Neural cell (in vitro differentiated cells): Measurements from ENCODE around the gene ZNF507. TPM values are rescaled to one million over a fixed set of nuclear protein-coding genes. Genes with fewer than 3 reads are reported as not detected.

ENCODE experiments used
- H2AFZ ChIP-seq: fragments of 200-600, 300-800 bp; sonication (generic), shearing (Covaris generic); 2 replicates; pipeline ENCODE4 v1.6.0; 2014; ENCODE audit warnings: low read depth, mild to moderate bottlenecking, antibody characterized with exemption, low read length, moderate library complexity
- H3F3A ChIP-seq: fragments of 200-600 bp; shearing (Covaris generic); 2 replicates; pipeline ENCODE4 v1.6.1; 2016; ENCODE audit warnings: mild to moderate bottlenecking, moderate library complexity, mixed read lengths, antibody characterized with exemption, low read length; ENCODE audit not compliant: insufficient read depth, poor library complexity, severe bottlenecking
- H3K27ac ChIP-seq: fragments of 200-600, 300-800 bp; sonication (generic), shearing (Covaris generic); 2 replicates; pipeline ENCODE4 v1.5.1; 2014; ENCODE audit warnings: mild to moderate bottlenecking, low read length, moderate library complexity
- H3K27me3 ChIP-seq: fragments of 300-800, 200-600 bp; sonication (generic), shearing (Covaris generic); 2 replicates; pipeline ENCODE4 v1.6.0; 2014; ENCODE audit warnings: mild to moderate bottlenecking, low read depth, low read length, moderate library complexity; ENCODE audit not compliant: insufficient read depth
- H3K36me3 ChIP-seq: fragments of 300-800, 200-600 bp; sonication (generic), shearing (Covaris generic); 2 replicates; pipeline ENCODE4 v1.5.1; 2014; ENCODE audit warnings: mild to moderate bottlenecking, antibody characterized with exemption, low read length, moderate library complexity; ENCODE audit not compliant: insufficient read depth
- H3K4me2 ChIP-seq: fragments of 300-800, 200-600 bp; sonication (generic), shearing (Covaris generic); 2 replicates; pipeline ENCODE4 v1.6.0; 2014; ENCODE audit warnings: mild to moderate bottlenecking, low read length
- H3K4me3 ChIP-seq: fragments of 300-800, 200-600 bp; sonication (generic), shearing (Covaris generic); 2 replicates; pipeline ENCODE4 v1.5.1; 2014; ENCODE audit warnings: mild to moderate bottlenecking, low read length, moderate library complexity
- H3K79me2 ChIP-seq: fragments of 200-600 bp; shearing (Covaris generic); replicated peaks from 2 replicates; pipeline ENCODE4 v1.6.0; 2014; ENCODE audit warnings: mild to moderate bottlenecking, low read length, moderate library complexity; ENCODE audit not compliant: insufficient read depth
- H3K9ac ChIP-seq: fragments of 300-800, 200-600 bp; sonication (generic), shearing (Covaris generic); 2 replicates; pipeline ENCODE4 v1.6.1; 2016; ENCODE audit warnings: mild to moderate bottlenecking, low read length, mixed read lengths
- H3K9me2 ChIP-seq: fragments of 200-600 bp; shearing (Covaris generic); 2 replicates; pipeline ENCODE4 v1.6.1; 2016; ENCODE audit warnings: mild to moderate bottlenecking, low read length, mixed read lengths; ENCODE audit not compliant: insufficient read depth
- H3K9me3 ChIP-seq: fragments of 200-600, 300-800 bp; sonication (generic), shearing (Covaris generic); 2 replicates; pipeline ENCODE4 v1.6.1; 2016; ENCODE audit warnings: mild to moderate bottlenecking, mixed run types, low read length, moderate library complexity, mixed read lengths
- H4K20me1 ChIP-seq: fragments of 200-600 bp; shearing (Covaris generic); 2 replicates; pipeline ENCODE4 v1.6.1; 2016; ENCODE audit warnings: mild to moderate bottlenecking, mixed run types; ENCODE audit not compliant: insufficient read depth
- CTCF ChIP-seq: fragments of 450-650 bp; IDR thresholded peaks from 2 replicates; pipeline ENCODE4 v1.5.1; 2014; ENCODE audit warnings: antibody characterized with exemption, mild to moderate bottlenecking, moderate library complexity; ENCODE audit not compliant: poor library complexity, severe bottlenecking
- EP300 ChIP-seq: fragments of 450-650 bp; conservative IDR thresholded peaks from 2 replicates; pipeline ENCODE4 v1.6.1; 2014; ENCODE audit warnings: antibody characterized with exemption, mild to moderate bottlenecking, moderate library complexity; ENCODE audit not compliant: poor library complexity, severe bottlenecking
- EZH2 ChIP-seq: fragments of 200-600, 300-800 bp; shearing (Covaris generic), sonication (generic); IDR thresholded peaks from 2 replicates; pipeline ENCODE4 v1.6.1; 2014; ENCODE audit warnings: antibody characterized with exemption, low read length, borderline replicate concordance, mild to moderate bottlenecking; ENCODE audit not compliant: insufficient read depth, poor library complexity, severe bottlenecking
- MXI1 ChIP-seq: fragments of 450-650 bp; conservative IDR thresholded peaks from 2 replicates; pipeline ENCODE4 v1.6.1; 2014; ENCODE audit warnings: antibody characterized with exemption, mild to moderate bottlenecking; ENCODE audit not compliant: poor library complexity, severe bottlenecking
- POLR2AphosphoS5 ChIP-seq: IDR thresholded peaks from 2 replicates; pipeline ENCODE4 v1.6.1; 2012
- RAD21 ChIP-seq: fragments of 450-650 bp; conservative IDR thresholded peaks from 2 replicates; pipeline ENCODE4 v1.6.1; 2014; ENCODE audit warnings: antibody characterized with exemption, mild to moderate bottlenecking, moderate library complexity
- REST ChIP-seq: IDR thresholded peaks from 2 replicates; pipeline ENCODE4 v1.6.1; 2012; ENCODE audit warnings: borderline replicate concordance
- SMC3 ChIP-seq: fragments of 450-650 bp; conservative IDR thresholded peaks from 2 replicates; pipeline ENCODE4 v1.6.1; 2014; ENCODE audit warnings: antibody characterized with exemption, mild to moderate bottlenecking, moderate library complexity; ENCODE audit not compliant: poor library complexity
- TAF1 ChIP-seq: IDR thresholded peaks from 2 replicates; pipeline ENCODE4 v1.6.1; 2012; ENCODE audit warnings: low read depth
- polyA plus RNA-seq: library from polyadenylated mRNA; depleted of rRNA; stranded (reverse); fragments of >200 nt; gene quantifications from 2 replicates; pipeline ENCODE4 v1.2.3, GENCODE V29; 2014

The ZNF507 gene
- polyA plus RNA-seq, 1 donor from 2014 or later, result 9.9 TPM

- Histone ChIP-seq H3F3A (no peaks in the 10 kb centered on the region), H3K79me2 (no peaks in the 10 kb centered on the region), H3K9me2 (no peaks in the 10 kb centered on the region), H3K27me3 (no peaks in the 10 kb centered on the region), H3K4me3 (no peak overlapping the region), H3K9ac (no peak overlapping the region), H4K20me1 (no peaks in the 10 kb centered on the region), H3K4me2 (no peak overlapping the region), H3K9me3 (no peaks in the 10 kb centered on the region), H3K36me3 (no peaks in the 10 kb centered on the region), H2AFZ (no peak overlapping the region), H3K27ac (no peak overlapping the region)
- TF ChIP-seq EZH2, result no peak
- TF ChIP-seq MXI1, result no peak
- TF ChIP-seq CTCF, result no peak
- no peak for TF ChIP-seq RAD21
- TF ChIP-seq TAF1, result no peak
- TF ChIP-seq SMC3, result no peak
Observed at GRCh38 chr19:32313569-32314265, 31.7 kb upstream of the ZNF507 start.

- H3K9me2 ChIP-seq, result no peaks in the 10 kb centered on the region
Observed at GRCh38 chr19:32316034-32316433, 29.4 kb upstream of the ZNF507 start.

More at GRCh38 chr19:32316034-32316433, 29.4 kb upstream of the ZNF507 start:
- Histone ChIP-seq H4K20me1 (no peaks in the 10 kb centered on the region), H3K36me3 (no peaks in the 10 kb centered on the region), H3K27me3 (no peaks in the 10 kb centered on the region), H3K4me2 (no peak overlapping the region), H3K9me3 (no peaks in the 10 kb centered on the region), H3K4me3 (no peak overlapping the region), H3K27ac (no peak overlapping the region), H2AFZ (no peak overlapping the region), H3F3A (no peaks in the 10 kb centered on the region), H3K9ac (no peak overlapping the region), H3K79me2 (no peaks in the 10 kb centered on the region)
- TF ChIP-seq REST, result no peak
- TF ChIP-seq EP300, result no peak
- no peak for TF ChIP-seq MXI1
- no peak for TF ChIP-seq RAD21
- no peak for TF ChIP-seq SMC3
- no peak for TF ChIP-seq EZH2
- no peak for TF ChIP-seq CTCF
- TF ChIP-seq POLR2AphosphoS5, result no peak
- no peak for TF ChIP-seq TAF1
